SK-N-SH (cell line): ENCODE results near the gene LRRC72.

Experiments used
- FOXJ3 ChIP-seq: sonication (generic); formaldehyde crosslinking; IDR thresholded peaks from 2 replicates; pipeline ENCODE4 v1.5.1; 2020; ENCODE audit warnings: mild to moderate bottlenecking, missing genetic modification reagents
- POLR2AphosphoS5 ChIP-seq: IDR thresholded peaks from 2 replicates; pipeline ENCODE4 v1.6.1; 2012; ENCODE audit warnings: low read depth, low read length
- RAD21 ChIP-seq: IDR thresholded peaks from 2 replicates; pipeline ENCODE4 v1.6.1; 2012; ENCODE audit warnings: mild to moderate bottlenecking, low read length
- TF ChIP-seq, protein P1 (sequence below): fragments of 200-600 bp; sonication (generic); IDR thresholded peaks from 2 replicates; pipeline ENCODE4 v1.6.1; 2017; ENCODE audit warnings: antibody characterized with exemption, mild to moderate bottlenecking, moderate library complexity
- TF ChIP-seq, protein P2 (sequence below): IDR thresholded peaks from 2 replicates; pipeline ENCODE4 v1.4.0; 2012; ENCODE audit warnings: low read depth

DNA sequence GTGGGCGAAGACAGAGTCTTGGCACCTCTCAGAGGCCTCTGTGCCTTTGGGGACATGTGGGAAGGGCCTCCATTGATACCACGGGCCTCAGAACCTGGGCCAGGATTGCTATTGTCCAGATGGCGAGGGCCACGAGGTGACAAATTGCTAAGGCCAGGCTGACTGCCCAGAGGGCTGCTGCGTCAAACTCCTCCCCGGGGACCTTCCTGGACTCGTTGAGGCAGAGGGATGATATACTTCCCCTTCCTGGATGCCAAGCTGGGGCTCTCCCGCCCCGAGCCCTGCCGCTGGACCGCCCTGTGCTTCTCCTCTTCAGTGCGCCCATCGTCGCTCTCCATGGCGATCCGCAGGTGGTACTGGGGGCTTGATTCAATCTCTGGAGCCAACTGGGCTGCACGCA lies 58.9 kb downstream of the LRRC72 start:
- TF ChIP-seq, protein P1, sequence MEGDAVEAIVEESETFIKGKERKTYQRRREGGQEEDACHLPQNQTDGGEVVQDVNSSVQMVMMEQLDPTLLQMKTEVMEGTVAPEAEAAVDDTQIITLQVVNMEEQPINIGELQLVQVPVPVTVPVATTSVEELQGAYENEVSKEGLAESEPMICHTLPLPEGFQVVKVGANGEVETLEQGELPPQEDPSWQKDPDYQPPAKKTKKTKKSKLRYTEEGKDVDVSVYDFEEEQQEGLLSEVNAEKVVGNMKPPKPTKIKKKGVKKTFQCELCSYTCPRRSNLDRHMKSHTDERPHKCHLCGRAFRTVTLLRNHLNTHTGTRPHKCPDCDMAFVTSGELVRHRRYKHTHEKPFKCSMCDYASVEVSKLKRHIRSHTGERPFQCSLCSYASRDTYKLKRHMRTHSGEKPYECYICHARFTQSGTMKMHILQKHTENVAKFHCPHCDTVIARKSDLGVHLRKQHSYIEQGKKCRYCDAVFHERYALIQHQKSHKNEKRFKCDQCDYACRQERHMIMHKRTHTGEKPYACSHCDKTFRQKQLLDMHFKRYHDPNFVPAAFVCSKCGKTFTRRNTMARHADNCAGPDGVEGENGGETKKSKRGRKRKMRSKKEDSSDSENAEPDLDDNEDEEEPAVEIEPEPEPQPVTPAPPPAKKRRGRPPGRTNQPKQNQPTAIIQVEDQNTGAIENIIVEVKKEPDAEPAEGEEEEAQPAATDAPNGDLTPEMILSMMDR, result no peak
- TF ChIP-seq FOXJ3 (no peak), POLR2AphosphoS5 (no peak), RAD21 (no peak)
- TF ChIP-seq, protein P2, sequence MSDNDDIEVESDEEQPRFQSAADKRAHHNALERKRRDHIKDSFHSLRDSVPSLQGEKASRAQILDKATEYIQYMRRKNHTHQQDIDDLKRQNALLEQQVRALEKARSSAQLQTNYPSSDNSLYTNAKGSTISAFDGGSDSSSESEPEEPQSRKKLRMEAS, result no peak
